Activated CD4-positive, CD25-positive, alpha-beta regulatory T cell treated with anti-CD3 and anti-CD28 coated beads, Interleukin-2, amount 50 U/mL, for 24 hours (primary cell): ENCODE results near the gene HLF.
A peak's percentile ranks its signal among the peaks of the same experiment; 100 is the strongest.

Source experiments
- ATAC-seq, 2 donors: fragments of 150-1000 bp; cut with Tn5 transposase; one replicate each; pipeline ENCODE4 v1.10.0; 2021; ENCODE audit warnings: mild to moderate bottlenecking in 1 of 2, moderate library complexity in 1 of 2

Gene HLF

GRCh38 chr17:55292094-55292493 lies 27.3 kb downstream of the HLF start:
- ATAC-seq: no peak

- no peak for ATAC-seq
Observed at GRCh38 chr17:55294042-55294751, 29.4 kb downstream of the HLF start.

- ATAC-seq: peak in 1 of 2 donors; percentile 59
Observed at GRCh38 chr17:55295411-55296170, 30.8 kb downstream of the HLF start.

GRCh38 chr17:55296171-55296695 lies 31.5 kb downstream of the HLF start:
- ATAC-seq: no peak

- ATAC-seq: no peak
Observed at GRCh38 chr17:55296699-55297098, 31.9 kb downstream of the HLF start.

- ATAC-seq: no peak
Observed at GRCh38 chr17:55298111-55298730, 33.5 kb downstream of the HLF start.

GRCh38 chr17:55299162-55299838 lies 34.5 kb downstream of the HLF start:
- no peak for ATAC-seq

- ATAC-seq: no peak
Observed at GRCh38 chr17:55299890-55300289, 35.1 kb downstream of the HLF start.

- ATAC-seq: no peak
Observed at GRCh38 chr17:55300479-55301290, 35.9 kb downstream of the HLF start.

GRCh38 chr17:55301521-55302406 lies 37.0 kb downstream of the HLF start:
- no peak for ATAC-seq

- no peak for ATAC-seq
Observed at GRCh38 chr17:55302407-55302787, 37.6 kb downstream of the HLF start.

GRCh38 chr17:55303008-55303493 lies 38.3 kb downstream of the HLF start:
- ATAC-seq: no peak

- ATAC-seq: peak in 1 of 2 donors; percentile 41
Observed at GRCh38 chr17:55303701-55304145, 39.0 kb downstream of the HLF start.

GRCh38 chr17:55304171-55304859 lies 39.6 kb downstream of the HLF start:
- ATAC-seq: no peak

GRCh38 chr17:55305321-55306087 lies 40.7 kb downstream of the HLF start:
- ATAC-seq: no peak

GRCh38 chr17:55307879-55308278 lies 43.1 kb downstream of the HLF start:
- ATAC-seq: no peak

- no peak for ATAC-seq
Observed at GRCh38 chr17:55308613-55309391, 44.0 kb downstream of the HLF start.

GRCh38 chr17:55311767-55312375 lies 47.1 kb downstream of the HLF start:
- no peak for ATAC-seq
